AG09309 (cell line): ENCODE results near the gene MAP3K21.

Experiments used
- DNase-seq: peaks from one replicate; pipeline ENCODE4 v3.0.0-alpha.2; 2010; ENCODE audit warnings: low read depth
- H3K4me3 ChIP-seq: 2 replicates; pipeline ENCODE4 v1.5.1; 2011; ENCODE audit warnings: mild to moderate bottlenecking, low read depth, low read length, moderate library complexity; ENCODE audit not compliant: control insufficient read depth
- TF ChIP-seq, protein P1 (sequence below): IDR thresholded peaks from 2 replicates; pipeline ENCODE4 v1.5.1; 2011; ENCODE audit warnings: mild to moderate bottlenecking, low read depth, low read length, inconsistent platforms; ENCODE audit not compliant: insufficient read depth, control insufficient read depth; ENCODE audit errors: missing control alignments

MAP3K21 gene

GRCh38 chr1:233409540-233409939 lies 82.0 kb downstream of the MAP3K21 start:
- no peak overlapping the region for H3K4me3 ChIP-seq
- TF ChIP-seq, protein P1, sequence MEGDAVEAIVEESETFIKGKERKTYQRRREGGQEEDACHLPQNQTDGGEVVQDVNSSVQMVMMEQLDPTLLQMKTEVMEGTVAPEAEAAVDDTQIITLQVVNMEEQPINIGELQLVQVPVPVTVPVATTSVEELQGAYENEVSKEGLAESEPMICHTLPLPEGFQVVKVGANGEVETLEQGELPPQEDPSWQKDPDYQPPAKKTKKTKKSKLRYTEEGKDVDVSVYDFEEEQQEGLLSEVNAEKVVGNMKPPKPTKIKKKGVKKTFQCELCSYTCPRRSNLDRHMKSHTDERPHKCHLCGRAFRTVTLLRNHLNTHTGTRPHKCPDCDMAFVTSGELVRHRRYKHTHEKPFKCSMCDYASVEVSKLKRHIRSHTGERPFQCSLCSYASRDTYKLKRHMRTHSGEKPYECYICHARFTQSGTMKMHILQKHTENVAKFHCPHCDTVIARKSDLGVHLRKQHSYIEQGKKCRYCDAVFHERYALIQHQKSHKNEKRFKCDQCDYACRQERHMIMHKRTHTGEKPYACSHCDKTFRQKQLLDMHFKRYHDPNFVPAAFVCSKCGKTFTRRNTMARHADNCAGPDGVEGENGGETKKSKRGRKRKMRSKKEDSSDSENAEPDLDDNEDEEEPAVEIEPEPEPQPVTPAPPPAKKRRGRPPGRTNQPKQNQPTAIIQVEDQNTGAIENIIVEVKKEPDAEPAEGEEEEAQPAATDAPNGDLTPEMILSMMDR: no peak
- no peak for DNase-seq

DNA sequence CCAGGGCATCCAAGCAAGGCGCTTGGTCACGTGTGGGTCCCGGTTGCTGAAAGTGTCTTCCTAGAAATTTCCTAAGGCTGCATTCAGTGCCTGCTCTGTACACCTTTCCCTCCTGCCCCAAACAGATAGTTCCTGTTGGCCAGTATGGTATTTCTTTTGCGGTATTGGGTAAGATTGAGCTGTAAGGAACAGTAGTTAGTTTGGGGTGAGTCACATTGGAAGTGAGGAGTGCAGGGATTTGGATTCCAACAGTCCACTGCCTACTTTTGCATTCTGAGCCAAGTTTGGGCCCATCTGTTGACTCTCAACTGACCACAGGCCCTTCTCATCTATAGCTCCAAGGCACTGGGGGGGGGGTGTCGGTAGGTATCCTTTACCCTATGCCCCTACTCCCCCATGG lies 83.4 kb downstream of the MAP3K21 start:
- H3K4me3 ChIP-seq: no peak overlapping the region
- no peak for DNase-seq
- TF ChIP-seq, protein P1: no peak

DNA sequence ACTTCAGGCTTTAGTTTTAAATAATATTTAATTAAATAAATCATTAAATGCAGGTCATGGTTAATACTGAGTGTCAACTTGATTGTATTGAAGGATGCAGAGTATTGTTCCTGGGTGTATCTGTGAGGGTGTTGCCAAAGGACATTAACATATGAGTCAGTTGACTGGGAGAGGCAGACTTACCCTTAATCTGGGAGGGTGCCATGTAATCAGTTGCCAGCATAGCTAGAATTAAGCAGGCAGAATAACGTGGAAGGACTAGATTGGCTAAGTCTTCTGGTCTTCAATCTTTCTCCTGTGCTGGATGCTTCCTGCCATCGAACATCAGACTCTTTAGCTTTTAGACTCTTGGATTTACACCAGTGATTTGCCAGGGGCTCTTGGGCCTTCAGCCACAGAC lies 85.3 kb downstream of the MAP3K21 start:
- TF ChIP-seq, protein P1: no peak
- no peak for DNase-seq
- H3K4me3 ChIP-seq: no peak overlapping the region

DNA sequence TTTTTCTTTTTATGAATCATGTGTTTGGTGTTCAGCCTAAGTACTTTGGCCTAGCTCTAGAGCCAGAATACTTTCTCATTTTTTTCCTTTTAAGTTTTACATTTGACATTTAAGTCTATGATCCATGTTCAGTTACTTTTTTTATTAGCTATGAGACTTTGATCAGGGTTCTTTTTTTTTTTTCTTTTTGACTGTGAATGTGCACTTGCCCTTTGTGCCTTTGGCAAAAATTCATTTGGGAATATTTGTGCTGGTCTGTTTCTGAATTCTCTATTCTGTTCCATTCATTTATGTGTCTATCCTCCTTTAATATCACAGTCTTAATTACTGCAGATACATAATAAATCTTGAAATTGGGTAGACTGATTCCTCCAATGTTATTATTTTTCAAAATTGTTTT lies 93.8 kb downstream of the MAP3K21 start:
- no peak overlapping the region for H3K4me3 ChIP-seq
- no peak for DNase-seq
- TF ChIP-seq, protein P1: no peak

DNA sequence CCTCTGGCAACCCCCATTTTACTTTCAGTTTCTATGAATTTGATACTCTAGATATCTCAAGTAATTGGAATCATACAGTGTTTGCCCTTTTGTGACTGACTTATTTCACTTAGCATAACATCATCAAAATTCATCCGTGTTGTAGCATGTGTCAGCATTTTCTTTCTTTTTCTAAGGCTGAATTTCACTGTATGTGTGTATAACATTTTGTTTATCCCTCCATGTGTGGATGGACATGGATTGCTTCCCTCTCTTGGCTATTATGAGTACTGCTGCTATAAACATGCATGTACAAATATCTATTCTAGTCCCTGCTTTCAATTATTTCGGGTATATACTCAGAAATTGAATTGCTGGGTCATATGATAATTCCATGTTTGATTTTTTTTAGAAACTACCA lies 97.3 kb downstream of the MAP3K21 start:
- no peak for DNase-seq
- no peak overlapping the region for H3K4me3 ChIP-seq
- TF ChIP-seq, protein P1: no peak

DNA sequence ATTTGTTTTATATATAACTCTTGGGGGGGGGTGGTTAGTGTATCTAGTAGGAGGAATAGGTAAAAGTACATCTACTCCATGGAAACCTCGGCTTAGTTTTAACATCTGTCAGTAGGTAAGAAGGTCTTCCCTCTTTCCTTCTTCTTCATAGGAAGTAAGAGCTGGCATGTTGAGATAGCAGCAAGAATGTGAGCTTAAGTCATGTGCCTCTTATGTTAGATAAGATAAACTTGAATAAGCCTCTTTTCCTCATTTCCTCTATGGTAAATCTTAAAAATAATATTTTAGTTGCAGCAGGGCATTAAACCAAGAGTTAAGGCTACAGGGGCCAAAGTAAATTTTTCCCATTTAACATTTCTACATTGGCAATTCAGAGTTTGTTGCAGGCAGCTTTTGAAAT lies 100.4 kb downstream of the MAP3K21 start:
- no peak for DNase-seq
- H3K4me3 ChIP-seq: no peak overlapping the region
- TF ChIP-seq, protein P1: no peak
